AG04450 (cell line): Measurements from ENCODE around the gene SHANK3. TPM values are rescaled to one million over a fixed set of nuclear protein-coding genes. Genes with fewer than 3 reads are reported as not detected.

Source experiments
- CTCF ChIA-PET: fragments of 300-600, 350-600 bp; formaldehyde crosslinking; extraction: SDS; loops from one replicate; lab custom pipeline; 2022; ENCODE audit warnings: antibody characterized with exemption, inconsistent platforms; lab: Charles Lee
- POLR2A ChIA-PET: fragments of 350-600 bp; formaldehyde crosslinking; extraction: SDS; loops from one replicate; lab custom pipeline; 2021; ENCODE audit warnings: antibody characterized with exemption, inconsistent platforms; lab: Yijun Ruan, JAX
- DNase-seq: peaks from one replicate; pipeline ENCODE4 v3.0.0-alpha.2; 2011; ENCODE audit warnings: low read depth, low spot score
- H3K27ac ChIP-seq: one replicate; pipeline ENCODE4 v1.5.1; 2012; ENCODE audit warnings: low read depth, low read length, control low read depth
- H3K27me3 ChIP-seq: one replicate; pipeline ENCODE4 v1.6.0; 2012; ENCODE audit warnings: low read length; ENCODE audit not compliant: control insufficient read depth, insufficient read depth
- H3K4me3 ChIP-seq: 2 replicates; pipeline ENCODE4 v1.5.1; 2011; ENCODE audit warnings: mild to moderate bottlenecking, low read depth, low read length, control low read depth
- H3K9me3 ChIP-seq: 2 replicates; pipeline ENCODE4 v1.5.1; 2012; ENCODE audit warnings: low read length; ENCODE audit not compliant: control insufficient read depth, insufficient read depth
- CTCF ChIP-seq: IDR thresholded peaks from 2 replicates; pipeline ENCODE4 v1.5.1; 2011; ENCODE audit warnings: low read depth, low read length, control low read depth, inconsistent platforms
- polyA plus RNA-seq: library from polyadenylated mRNA; depleted of rRNA; stranded (reverse); fragments of >200 nt; gene quantifications from 2 replicates; pipeline ENCODE4 v1.2.3, GENCODE V29; 2011

SHANK3 gene
- polyA plus RNA-seq, 1 experiment = 0.47 TPM

GRCh38 chr22:50676180-50676636 is 3.6 kb downstream of the SHANK3 start:
- Histone ChIP-seq H3K27ac (no peak overlapping the region), H3K27me3 (peaks cover 40% of the 10 kb centered on the region), H3K4me3 (no peak overlapping the region), H3K9me3 (peaks cover 10% of the 10 kb centered on the region; the same call in 1 of the 2 replicates)
- POLR2A ChIA-PET = no interaction called here
- TF ChIP-seq CTCF = no peak
- CTCF ChIA-PET = interaction anchor here (1.4 kb wide), 1 partner anchor 48 kb away, joined by 3 read pairs; the partner anchor contains the start of gene ARSA
- DNase-seq = no peak

- H3K27ac ChIP-seq = no peak overlapping the region
- CTCF ChIA-PET = interaction anchor here (0.6 to 1.4 kb wide), 2 partner anchors 48 to 57 kb away, joined by 3 to 5 read pairs; partner anchors contain the start of gene ARSA
- POLR2A ChIA-PET = no interaction called here
- TF ChIP-seq CTCF = no peak
- no peak for DNase-seq
- H3K9me3 ChIP-seq = peaks cover 10% of the 10 kb centered on the region; the same call in 1 of the 2 replicates
- no peak overlapping the region for H3K4me3 ChIP-seq
- H3K27me3 ChIP-seq = peaks cover 36% of the 10 kb centered on the region
These were observed 4.3 kb downstream of the SHANK3 start for GRCh38 chr22:50676661-50677492.

- Histone ChIP-seq H3K27ac (no peak overlapping the region), H3K27me3 (peaks cover 34% of the 10 kb centered on the region), H3K4me3 (no peak overlapping the region), H3K9me3 (peaks cover 10% of the 10 kb centered on the region; the same call in 1 of the 2 replicates)
- TF ChIP-seq CTCF = no peak
- POLR2A ChIA-PET = no interaction called here
- CTCF ChIA-PET = interaction anchor here (1.4 kb wide), 1 partner anchor 49 kb away, joined by 3 read pairs; the partner anchor contains the start of gene ARSA
- no peak for DNase-seq
These were observed 5.0 kb downstream of the SHANK3 start for GRCh38 chr22:50677493-50678217.

- H3K4me3 ChIP-seq = no peak overlapping the region
- DNase-seq = no peak
- H3K27ac ChIP-seq = no peak overlapping the region
- H3K27me3 ChIP-seq = peaks cover 28% of the 10 kb centered on the region
- TF ChIP-seq CTCF = no peak
- H3K9me3 ChIP-seq = peaks cover 15% of the 10 kb centered on the region; the same call in 1 of the 2 replicates
- ChIA-PET POLR2A (no interaction called here), CTCF (no interaction called here)
These were observed 5.6 kb downstream of the SHANK3 start for GRCh38 chr22:50678218-50678650.
